Transverse colon (tissue), 4 donors: ENCODE measurements around the gene ASB4. TPM values are rescaled to one million over a fixed set of nuclear protein-coding genes. Genes with fewer than 3 reads are reported as not detected.

Experiments used
- DNase-seq: peaks from one replicate; pipeline ENCODE4 v3.0.0-alpha.2; 2019
- H3K27ac ChIP-seq, 4 donors: fragments of 200-600 bp; sonication (generic); 2 replicates each; pipeline ENCODE4 v1.5.1; 2016 to 2018; ENCODE audit warnings: inconsistent platforms in 4 of 4
- H3K27me3 ChIP-seq: fragments of 200-600 bp; sonication (generic); 2 replicates; pipeline ENCODE4 v1.5.1; 2017; ENCODE audit warnings: inconsistent platforms
- H3K36me3 ChIP-seq, 4 donors: fragments of 200-600 bp; sonication (generic); 2 replicates each; pipeline ENCODE4 v1.5.1; 2017 to 2019; ENCODE audit warnings: inconsistent platforms in 4 of 4
- H3K4me1 ChIP-seq, 4 donors: fragments of 200-600 bp; sonication (generic); 2 replicates each; pipeline ENCODE4 v1.5.1; 2017 to 2020; ENCODE audit warnings: inconsistent platforms in 4 of 4
- H3K4me3 ChIP-seq, 4 donors: fragments of 200-600 bp; sonication (generic); 1 replicate in 1 of 4; 2 replicates in 3 of 4; pipeline versions ENCODE4 v1.5.1 to v1.6.1; 2017 to 2019; ENCODE audit warnings: inconsistent platforms in 4 of 4
- H3K9me3 ChIP-seq, 2 donors: fragments of 200-600 bp; sonication (generic); 2 replicates each; pipeline ENCODE4 v1.5.1; 2017 to 2019; ENCODE audit warnings: inconsistent platforms in 2 of 2
- CTCF ChIP-seq, 5 experiments: fragments of 200-600 bp in 3 of 5; fragments of 450-650 bp in 2 of 5; sonication (generic) in 3 of 5; IDR thresholded peaks; 1 replicate in 2 of 5; 2 replicates in 3 of 5; pipeline ENCODE4 v1.5.1; 2016 to 2017; ENCODE audit warnings: antibody characterized with exemption in 5 of 5, inconsistent platforms in 3 of 5, mild to moderate bottlenecking in 2 of 5, moderate library complexity in 1 of 5
- EP300 ChIP-seq: sonication (generic); formaldehyde crosslinking; IDR thresholded peaks from one replicate; pipeline ENCODE4 v1.6.1; 2017; ENCODE audit warnings: antibody characterized with exemption, low read depth
- POLR2A ChIP-seq: fragments of 450-650 bp; IDR thresholded peaks from one replicate; pipeline ENCODE4 v1.6.1; 2016; ENCODE audit warnings: antibody characterized with exemption, mild to moderate bottlenecking, moderate library complexity
- POLR2AphosphoS5 ChIP-seq, 3 donors: sonication (generic); formaldehyde crosslinking; IDR thresholded peaks; one replicate each; pipeline ENCODE4 v1.6.1; 2016; ENCODE audit warnings: antibody characterized with exemption in 3 of 3
- WGBS, 2 donors: methylation state at CpG; one replicate each; pipeline ENCODE4 v1.1.5; 2018; ENCODE audit warnings: low coverage in 1 of 2; 5-methylcytosine and 5-hydroxymethylcytosine counted together
- in situ Hi-C, 4 donors: fragments of 200-750 bp; cut with MboI; loops; one replicate each; pipeline versions ENCODE4 v1.15.0 to v1.15.1; 2017; ENCODE audit warnings: low sequenced_read_pairs in 3 of 4, low pct_ligation_motif_present in 1 of 4, low pct_unique_long_range_greater_than_20kb in 1 of 4
- intact Hi-C: fragments of 100-400 bp; cut with DNase I; formaldehyde crosslinking; loops from one replicate; pipeline ENCODE4 v1.15.1; 2023; ENCODE audit warnings: low total_unique reads
- total RNA-seq, 4 donors: library from RNA; depleted of rRNA; stranded (reverse); fragments of >200 nt; gene quantifications; one replicate each; pipeline ENCODE4 v1.1.0, GENCODE V29; 2016

Gene ASB4
- total RNA-seq, 4 donors from 2014 or later = not detected

- in situ Hi-C loops = no loop called here
- Histone ChIP-seq H3K4me1 (peaks cover 0 to 7% (median 0%) of the 10 kb centered on the region in 4 donors), H3K4me3 (no peak overlapping the region), H3K36me3 (no peaks in the 10 kb centered on the region), H3K27me3 (no peaks in the 10 kb centered on the region), H3K27ac (no peak overlapping the region), H3K9me3 (no peaks in the 10 kb centered on the region)
- no peak for DNase-seq
- intact Hi-C loops = no loop called here
- 85 to 88% methylated on average over 1 to 2 of the region's 2 CpGs for WGBS, 2 donors
- TF ChIP-seq CTCF (IDR thresholded peaks at IDR 0.05) = no peak
These were observed 71.0 kb downstream of the ASB4 start for GRCh38 chr7:95556777-95557176.

GRCh38 chr7:95558864-95559263 is 73.1 kb downstream of the ASB4 start:
- WGBS, 2 donors = 42 to 66% methylated on average over 2 to 3 of the region's 3 CpGs
- Histone ChIP-seq H3K36me3 (no peaks in the 10 kb centered on the region), H3K27me3 (no peaks in the 10 kb centered on the region), H3K4me3 (no peak overlapping the region), H3K9me3 (no peaks in the 10 kb centered on the region), H3K4me1 (peaks cover 0 to 1% (median 0%) of the 10 kb centered on the region in 4 donors), H3K27ac (no peak overlapping the region)
- TF ChIP-seq POLR2AphosphoS5 (IDR thresholded peaks at IDR 0.05) (no peak), CTCF (IDR thresholded peaks at IDR 0.05) (no peak), POLR2A (no peak), EP300 (no peak)
- in situ Hi-C loops (no loop called here), intact Hi-C loops (no loop called here)
- no peak for DNase-seq

GRCh38 chr7:95560674-95561073 is 74.9 kb downstream of the ASB4 start:
- H3K4me3 ChIP-seq = no peak overlapping the region
- in situ Hi-C loops = no loop called here
- intact Hi-C loops = no loop called here
- 72 to 79% methylated on average over 2 of the region's 2 CpGs for WGBS, 2 donors
- no peaks in the 10 kb centered on the region for H3K27me3 ChIP-seq
- H3K4me1 ChIP-seq = no peaks in the 10 kb centered on the region
- no peak for TF ChIP-seq POLR2A
- TF ChIP-seq POLR2AphosphoS5 (IDR thresholded peaks at IDR 0.05) = no peak
- no peak for TF ChIP-seq EP300
- TF ChIP-seq CTCF (IDR thresholded peaks at IDR 0.05) = no peak
- DNase-seq = no peak
- H3K36me3 ChIP-seq = no peaks in the 10 kb centered on the region
- H3K27ac ChIP-seq = no peak overlapping the region
- H3K9me3 ChIP-seq = no peaks in the 10 kb centered on the region

GRCh38 chr7:95569720-95570119 is 84.0 kb downstream of the ASB4 start:
- DNase-seq = no peak
- no peaks in the 10 kb centered on the region for H3K4me1 ChIP-seq
- TF ChIP-seq POLR2A (no peak), EP300 (no peak), POLR2AphosphoS5 (IDR thresholded peaks at IDR 0.05) (no peak), CTCF (IDR thresholded peaks at IDR 0.05) (no peak)
- H3K4me3 ChIP-seq = no peak overlapping the region
- intact Hi-C loops (no loop called here), in situ Hi-C loops (no loop called here)
- H3K9me3 ChIP-seq = no peaks in the 10 kb centered on the region
- H3K27me3 ChIP-seq = no peaks in the 10 kb centered on the region
- H3K36me3 ChIP-seq = no peaks in the 10 kb centered on the region
- no peak overlapping the region for H3K27ac ChIP-seq
- 65 to 81% methylated on average over 2 of the region's 2 CpGs for WGBS, 2 donors
